Measurements from ENCODE around the gene VSTM4.

VSTM4 gene

DNA sequence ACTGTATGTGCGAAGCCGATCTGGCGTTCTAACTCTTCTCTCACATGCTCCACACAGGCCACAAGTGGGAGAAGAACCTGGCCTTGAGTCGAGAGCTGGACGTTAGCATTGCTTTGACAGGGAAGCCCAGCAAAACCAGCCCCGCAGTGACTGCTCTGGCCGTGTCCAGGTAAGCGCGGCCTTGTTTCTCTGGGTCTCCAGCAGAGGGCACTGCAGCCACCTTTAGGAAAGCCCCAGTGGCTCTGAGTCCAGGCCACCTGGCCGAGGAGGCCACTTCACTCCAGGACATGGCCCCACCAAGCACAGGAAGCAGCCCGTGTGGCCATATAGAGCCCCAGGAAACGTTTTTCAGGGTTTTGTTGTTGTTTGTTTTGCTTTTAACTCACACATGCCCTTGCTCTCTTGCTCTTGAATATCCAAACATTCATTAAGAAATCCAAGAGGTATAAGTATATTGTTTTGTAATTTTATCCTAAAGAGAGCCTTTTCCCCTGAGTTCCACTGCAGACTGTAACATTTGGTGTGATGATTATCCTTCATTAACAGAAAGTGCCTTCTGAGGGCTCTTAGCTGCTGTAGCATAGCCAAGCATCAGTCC lies 133.9 kb downstream of the VSTM4 start:
- H3K36me3 ChIP-seq (ENCODE audit: control insufficient read depth, low read length), result peaks cover 25% of the 10 kb centered on the region
- H3K4me1 ChIP-seq (ENCODE audit: control insufficient read depth, low read length), result no peaks in the 10 kb centered on the region
- H3K79me2 ChIP-seq (ENCODE audit: control insufficient read depth, low read length), result no peaks in the 10 kb centered on the region
- TF ChIP-seq EZH2phosphoT487 (IDR thresholded peaks at IDR 0.05; ENCODE audit: borderline replicate concordance, low read length), result no peak
- TF ChIP-seq, protein P1, sequence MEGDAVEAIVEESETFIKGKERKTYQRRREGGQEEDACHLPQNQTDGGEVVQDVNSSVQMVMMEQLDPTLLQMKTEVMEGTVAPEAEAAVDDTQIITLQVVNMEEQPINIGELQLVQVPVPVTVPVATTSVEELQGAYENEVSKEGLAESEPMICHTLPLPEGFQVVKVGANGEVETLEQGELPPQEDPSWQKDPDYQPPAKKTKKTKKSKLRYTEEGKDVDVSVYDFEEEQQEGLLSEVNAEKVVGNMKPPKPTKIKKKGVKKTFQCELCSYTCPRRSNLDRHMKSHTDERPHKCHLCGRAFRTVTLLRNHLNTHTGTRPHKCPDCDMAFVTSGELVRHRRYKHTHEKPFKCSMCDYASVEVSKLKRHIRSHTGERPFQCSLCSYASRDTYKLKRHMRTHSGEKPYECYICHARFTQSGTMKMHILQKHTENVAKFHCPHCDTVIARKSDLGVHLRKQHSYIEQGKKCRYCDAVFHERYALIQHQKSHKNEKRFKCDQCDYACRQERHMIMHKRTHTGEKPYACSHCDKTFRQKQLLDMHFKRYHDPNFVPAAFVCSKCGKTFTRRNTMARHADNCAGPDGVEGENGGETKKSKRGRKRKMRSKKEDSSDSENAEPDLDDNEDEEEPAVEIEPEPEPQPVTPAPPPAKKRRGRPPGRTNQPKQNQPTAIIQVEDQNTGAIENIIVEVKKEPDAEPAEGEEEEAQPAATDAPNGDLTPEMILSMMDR (IDR thresholded peaks at IDR 0.05; ENCODE audit: low read depth, low read length, poor library complexity, severe bottlenecking), result peak; percentile 85
- H3K4me2 ChIP-seq (ENCODE audit: low read length), result no peak overlapping the region
- H3K27me3 ChIP-seq (ENCODE audit: control insufficient read depth, low read length), result no peaks in the 10 kb centered on the region
- no peaks in the 10 kb centered on the region for H3K9me3 ChIP-seq (ENCODE audit: control insufficient read depth, insufficient read depth, low read length)
- no peaks in the 10 kb centered on the region for H3K9me2 ChIP-seq (replicated peaks; ENCODE audit: control insufficient read depth, low read length)
- no peak overlapping the region for H3K4me3 ChIP-seq (ENCODE audit: low read length)
- no peak overlapping the region for H3K27ac ChIP-seq (ENCODE audit: low read depth, low read length)
- no peaks in the 10 kb centered on the region for H4K20me1 ChIP-seq (ENCODE audit: control insufficient read depth, insufficient read depth, low read depth, low read length)
- H3F3A ChIP-seq (ENCODE audit: control insufficient read depth, insufficient read depth), result no peaks in the 10 kb centered on the region

DNA sequence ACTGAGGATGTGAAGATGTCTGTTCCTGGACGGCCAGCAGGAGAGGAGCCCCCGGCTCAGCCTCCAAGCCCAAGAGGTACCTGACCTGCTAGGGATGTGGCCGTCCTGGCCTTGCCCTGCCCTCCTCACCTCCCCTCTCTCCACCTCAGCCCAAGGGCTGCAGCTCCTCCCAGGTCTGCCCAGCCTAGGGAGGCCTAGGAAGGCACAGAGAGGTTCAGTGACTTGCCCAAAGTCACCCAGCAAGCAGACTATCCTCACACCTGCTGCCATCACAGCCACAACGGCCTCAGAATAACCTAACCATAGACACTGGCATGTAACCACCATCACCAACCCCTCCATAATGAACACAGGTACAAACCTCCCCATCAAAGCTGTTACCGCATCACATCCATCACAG lies 137.0 kb downstream of the VSTM4 start:
- Histone ChIP-seq H4K20me1 (ENCODE audit: control insufficient read depth, insufficient read depth, low read depth, low read length) (no peaks in the 10 kb centered on the region), H3K9me3 (ENCODE audit: control insufficient read depth, insufficient read depth, low read length) (no peaks in the 10 kb centered on the region), H3K9me2 (replicated peaks; ENCODE audit: control insufficient read depth, low read length) (no peaks in the 10 kb centered on the region), H3K27me3 (ENCODE audit: control insufficient read depth, low read length) (no peaks in the 10 kb centered on the region), H3K4me3 (ENCODE audit: low read length) (no peak overlapping the region), H3K79me2 (ENCODE audit: control insufficient read depth, low read length) (no peaks in the 10 kb centered on the region), H3K4me2 (ENCODE audit: low read length) (no peak overlapping the region), H3F3A (ENCODE audit: control insufficient read depth, insufficient read depth) (no peaks in the 10 kb centered on the region), H3K4me1 (ENCODE audit: control insufficient read depth, low read length) (no peaks in the 10 kb centered on the region), H3K36me3 (ENCODE audit: control insufficient read depth, low read length) (peaks cover 29% of the 10 kb centered on the region), H3K27ac (ENCODE audit: low read depth, low read length) (no peak overlapping the region)
- TF ChIP-seq, protein P1 (IDR thresholded peaks at IDR 0.05; ENCODE audit: low read depth, low read length, poor library complexity, severe bottlenecking), result no peak
- TF ChIP-seq EZH2phosphoT487 (IDR thresholded peaks at IDR 0.05; ENCODE audit: borderline replicate concordance, low read length), result no peak

DNA sequence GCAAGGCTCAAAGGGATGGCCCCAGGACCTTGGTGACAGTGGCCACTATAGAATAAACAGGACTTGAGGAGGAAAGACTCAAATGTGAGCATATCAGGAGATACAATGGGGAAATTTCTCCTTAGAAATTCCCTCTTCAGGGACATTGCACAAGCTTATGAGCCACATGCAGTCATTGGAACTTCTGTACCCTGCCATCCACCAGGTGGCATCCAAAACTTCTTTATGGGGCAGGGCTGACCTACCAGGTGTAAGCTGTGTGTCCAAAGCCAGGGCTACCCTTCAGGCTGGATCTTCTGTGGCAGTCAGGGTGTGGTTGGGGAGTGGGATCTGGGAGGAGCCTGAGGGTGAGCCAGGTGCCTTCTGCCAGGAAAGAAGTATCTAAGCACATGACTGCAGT lies 139.1 kb downstream of the VSTM4 start:
- no peak overlapping the region for H3K4me3 ChIP-seq (ENCODE audit: low read length)
- peaks cover 33% of the 10 kb centered on the region for H3K36me3 ChIP-seq (ENCODE audit: control insufficient read depth, low read length)
- no peaks in the 10 kb centered on the region for H3K9me3 ChIP-seq (ENCODE audit: control insufficient read depth, insufficient read depth, low read length)
- H3F3A ChIP-seq (ENCODE audit: control insufficient read depth, insufficient read depth), result no peaks in the 10 kb centered on the region
- H3K4me1 ChIP-seq (ENCODE audit: control insufficient read depth, low read length), result no peaks in the 10 kb centered on the region
- H3K27me3 ChIP-seq (ENCODE audit: control insufficient read depth, low read length), result no peaks in the 10 kb centered on the region
- no peak overlapping the region for H3K4me2 ChIP-seq (ENCODE audit: low read length)
- no peaks in the 10 kb centered on the region for H3K9me2 ChIP-seq (replicated peaks; ENCODE audit: control insufficient read depth, low read length)
- TF ChIP-seq, protein P1 (IDR thresholded peaks at IDR 0.05; ENCODE audit: low read depth, low read length, poor library complexity, severe bottlenecking), result peak; percentile 40
- TF ChIP-seq EZH2phosphoT487 (IDR thresholded peaks at IDR 0.05; ENCODE audit: borderline replicate concordance, low read length), result no peak
- H3K27ac ChIP-seq (ENCODE audit: low read depth, low read length), result no peak overlapping the region
- no peaks in the 10 kb centered on the region for H4K20me1 ChIP-seq (ENCODE audit: control insufficient read depth, insufficient read depth, low read depth, low read length)
- no peaks in the 10 kb centered on the region for H3K79me2 ChIP-seq (ENCODE audit: control insufficient read depth, low read length)

Data from DOHH2 (cell line).